ENCODE results near the gene JADE1.

The JADE1 gene

GRCh38 chr4:128841402-128841801 lies 31.9 kb downstream of the JADE1 start:
- no peak for DNase-seq (ENCODE audit: low read depth in 2 of 2)

DNA sequence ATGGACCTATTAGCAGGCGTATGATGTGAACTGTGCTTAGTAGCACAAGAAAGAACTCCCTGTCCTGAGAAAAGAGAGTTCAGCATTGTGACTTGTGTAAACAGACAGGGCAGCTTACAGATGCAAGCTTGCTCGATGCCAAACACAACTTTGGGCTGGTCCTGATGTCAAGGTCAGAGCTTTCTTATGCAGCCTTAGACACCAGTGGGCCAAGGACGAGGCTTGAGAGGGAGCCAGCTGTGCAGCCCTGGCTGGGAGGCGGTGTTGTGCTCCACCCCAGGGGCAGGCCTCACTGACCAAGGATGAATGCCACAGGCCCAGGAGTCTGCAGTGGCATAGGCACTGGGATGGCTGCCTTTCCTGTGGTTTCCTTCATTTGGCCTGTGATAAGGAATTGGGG lies 35.4 kb downstream of the JADE1 start:
- DNase-seq (ENCODE audit: low read depth in 2 of 2), result no peak

DNA sequence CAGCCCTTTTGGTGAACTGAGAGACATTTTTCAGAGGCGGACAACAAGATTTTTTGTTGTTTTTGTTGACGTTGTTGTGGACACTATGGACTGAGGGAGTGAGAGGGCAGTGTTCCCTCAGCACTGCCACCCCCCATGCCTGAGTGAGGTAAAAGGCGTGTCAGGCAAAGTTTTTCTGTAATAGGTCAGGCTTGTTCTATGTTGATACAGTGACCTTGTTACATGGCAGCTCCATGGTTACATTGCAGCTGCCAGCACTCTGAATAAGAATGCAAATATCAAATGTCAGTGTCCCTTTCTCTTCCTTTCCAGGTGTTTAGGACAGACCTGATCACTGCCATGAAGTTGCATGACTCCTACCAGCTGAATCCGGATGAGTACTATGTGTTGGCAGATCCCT lies 36.6 kb downstream of the JADE1 start:
- no peak for DNase-seq (ENCODE audit: low read depth in 2 of 2)

DNA sequence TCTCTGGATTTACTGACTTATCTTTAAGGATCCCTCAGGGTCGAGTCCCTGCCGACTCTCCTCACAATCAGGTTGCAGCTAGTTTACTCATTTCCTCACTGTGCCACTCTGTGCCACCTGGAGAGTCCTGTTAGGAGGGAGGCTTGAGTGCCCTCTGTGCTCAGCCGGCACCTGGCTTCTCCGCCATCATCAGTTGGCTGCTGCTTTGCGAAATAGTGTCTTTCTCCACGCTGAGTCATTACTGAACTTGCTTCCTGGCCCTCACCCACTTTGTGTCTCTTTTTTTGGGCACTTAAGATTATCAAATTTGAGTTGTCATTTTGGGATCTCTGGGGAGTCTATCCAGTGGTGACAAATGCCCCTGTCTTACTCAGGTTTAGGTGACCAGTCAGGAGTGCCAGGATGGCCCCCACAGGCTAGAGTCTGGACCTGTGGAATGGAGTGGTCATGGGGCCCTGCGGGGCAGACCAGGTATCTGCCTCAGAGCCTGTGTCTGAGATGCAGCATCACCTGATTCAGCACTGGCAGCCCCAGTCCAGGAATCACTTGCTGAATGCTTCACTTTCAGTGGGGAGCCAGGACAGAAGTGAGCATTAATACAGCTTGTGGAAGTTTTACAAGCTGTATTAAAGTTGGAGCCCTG lies 37.7 kb downstream of the JADE1 start:
- DNase-seq (ENCODE audit: low read depth in 2 of 2), result no peak

DNA sequence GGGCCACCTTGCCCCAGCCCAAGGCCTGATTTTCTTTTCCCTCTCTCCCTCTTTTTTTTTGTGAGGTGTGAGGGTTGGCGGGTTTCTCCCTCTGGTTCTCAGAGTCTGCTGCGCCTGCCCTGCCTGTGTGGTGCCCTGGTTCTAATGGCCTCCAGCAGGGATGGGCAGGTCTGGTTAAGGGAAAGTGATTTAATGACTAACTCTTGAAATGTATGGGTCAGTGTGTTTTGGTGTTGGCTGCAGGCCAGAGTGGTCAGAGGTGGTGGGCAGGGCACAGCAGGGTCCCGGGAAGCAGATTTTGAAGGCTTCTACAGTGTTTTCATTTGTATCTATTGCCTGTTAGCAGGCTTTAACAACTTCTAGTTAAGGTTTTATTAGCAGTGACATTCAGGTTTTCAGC lies 39.0 kb downstream of the JADE1 start:
- DNase-seq (ENCODE audit: low read depth in 2 of 2), result no peak

- DNase-seq (ENCODE audit: low read depth in 2 of 2), result no peak
These were observed 40.8 kb downstream of the JADE1 start for GRCh38 chr4:128850252-128850651.

DNA sequence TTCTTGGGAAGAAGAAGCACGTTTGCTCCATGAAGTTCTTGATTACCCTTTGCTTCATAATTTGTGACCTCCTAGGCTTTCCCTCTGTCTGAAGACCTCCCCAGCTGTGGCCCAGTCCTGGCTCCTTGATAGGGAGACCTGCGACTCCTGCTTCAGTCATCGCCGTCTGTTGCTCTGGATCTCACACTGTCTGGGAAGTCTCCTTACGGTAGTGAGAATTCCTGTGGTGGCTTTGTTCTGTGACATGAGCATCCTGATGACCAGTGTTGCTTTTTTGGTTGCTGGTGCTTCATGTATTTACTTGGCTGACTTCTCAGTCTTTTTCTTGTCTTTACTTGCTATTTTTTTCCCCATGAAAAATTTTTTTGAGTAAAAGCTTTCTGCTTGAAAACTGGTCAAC lies 44.2 kb downstream of the JADE1 start:
- DNase-seq (ENCODE audit: low read depth in 2 of 2), result no peak

GRCh38 chr4:128854433-128854832 lies 44.9 kb downstream of the JADE1 start:
- no peak for DNase-seq (ENCODE audit: low read depth in 2 of 2)

DNA sequence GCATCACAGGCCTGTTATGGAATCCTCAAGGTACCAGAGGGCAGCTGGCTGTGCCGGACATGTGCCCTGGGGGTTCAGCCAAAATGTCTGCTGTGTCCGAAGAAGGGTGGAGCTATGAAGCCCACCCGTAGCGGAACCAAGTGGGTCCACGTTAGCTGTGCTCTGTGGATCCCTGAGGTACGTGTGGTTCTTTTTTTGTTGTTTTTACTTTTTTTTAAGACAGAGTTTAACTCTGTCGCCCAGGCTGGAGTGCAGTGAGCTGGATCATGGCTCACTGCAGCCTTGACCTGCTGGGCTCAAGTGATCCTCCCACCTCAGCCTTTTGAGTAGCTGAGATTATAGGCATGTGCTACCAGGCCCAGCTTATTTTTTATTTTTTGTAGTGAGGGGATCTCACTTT lies 46.1 kb downstream of the JADE1 start:
- no peak for DNase-seq (ENCODE audit: low read depth in 2 of 2)

- no peak for DNase-seq (ENCODE audit: low read depth in 2 of 2)
These were observed 46.7 kb downstream of the JADE1 start for GRCh38 chr4:128856246-128856645.

GRCh38 chr4:128858879-128859671 lies 49.6 kb downstream of the JADE1 start:
- DNase-seq (ENCODE audit: low read depth in 2 of 2), result no peak

GRCh38 chr4:128859887-128860677 lies 50.6 kb downstream of the JADE1 start:
- DNase-seq (ENCODE audit: low read depth in 2 of 2), result no peak

DNA sequence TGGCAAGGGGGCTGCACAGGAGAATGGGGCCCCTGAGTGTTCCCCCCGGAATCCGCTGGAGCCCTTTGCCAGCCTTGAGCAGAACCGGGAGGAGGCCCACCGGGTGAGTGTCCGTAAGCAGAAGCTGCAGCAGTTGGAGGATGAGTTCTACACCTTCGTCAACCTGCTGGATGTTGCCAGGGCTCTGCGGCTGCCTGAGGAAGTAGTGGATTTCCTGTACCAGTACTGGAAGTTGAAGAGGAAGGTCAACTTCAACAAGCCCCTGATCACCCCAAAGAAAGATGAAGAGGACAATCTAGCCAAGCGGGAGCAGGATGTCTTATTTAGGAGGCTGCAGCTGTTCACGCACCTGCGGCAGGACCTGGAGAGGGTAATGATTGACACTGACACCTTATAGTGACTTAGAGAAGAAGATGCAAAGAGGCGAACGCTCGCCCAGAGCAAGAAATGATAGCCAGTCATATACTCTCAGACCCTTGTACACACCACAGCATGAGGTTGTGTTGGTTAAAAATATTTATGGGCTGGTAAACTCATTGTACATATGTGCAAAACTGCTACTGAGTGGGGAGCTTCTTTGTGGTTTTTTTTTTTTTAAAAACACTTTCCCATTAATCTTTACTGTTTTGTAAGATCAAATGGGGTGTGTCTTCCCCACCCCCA lies 52.5 kb downstream of the JADE1 start:
- DNase-seq (ENCODE audit: low read depth in 2 of 2), result no peak

GRCh38 chr4:128862608-128863311 lies 53.3 kb downstream of the JADE1 start:
- DNase-seq (ENCODE audit: low read depth in 2 of 2), result peak; percentile 22 to 33

DNA sequence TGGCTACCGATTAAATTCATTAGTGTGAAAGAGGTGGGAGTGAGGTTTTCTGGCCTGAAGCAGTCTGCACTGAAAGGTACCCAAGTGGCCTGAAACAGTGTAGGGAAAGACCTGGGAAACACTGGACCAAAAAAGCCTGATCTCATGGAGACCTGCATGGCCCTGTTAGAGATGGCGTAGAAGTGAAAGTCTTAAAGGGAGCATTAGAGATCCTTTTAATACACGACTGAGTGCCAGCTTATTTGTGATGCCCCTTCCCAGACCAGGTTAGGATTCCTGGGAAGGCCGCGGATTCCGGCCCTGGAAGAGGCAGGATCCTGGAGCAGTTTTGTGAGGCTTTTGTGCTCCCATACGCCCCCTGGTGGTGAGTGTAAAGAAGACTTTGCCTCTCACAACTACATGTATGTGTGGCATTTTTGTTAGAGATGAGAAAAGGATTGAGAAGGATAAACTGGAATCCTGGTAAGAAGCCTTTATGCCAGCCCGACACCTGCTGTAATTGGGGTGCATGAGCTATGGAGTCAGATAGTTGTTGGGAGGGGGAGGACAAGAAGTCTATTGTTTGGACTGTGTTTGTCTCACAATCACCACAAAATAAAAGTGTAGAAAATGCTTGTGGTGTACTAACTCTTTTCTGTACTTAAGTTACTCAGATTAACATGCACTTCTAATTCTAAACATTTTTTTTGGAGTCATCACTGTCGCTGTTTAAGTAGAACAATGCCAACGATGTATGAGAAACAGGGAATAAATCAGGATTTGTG lies 54.0 kb downstream of the JADE1 start:
- DNase-seq (ENCODE audit: low read depth in 2 of 2), result peak; percentile 22 to 36

DNA sequence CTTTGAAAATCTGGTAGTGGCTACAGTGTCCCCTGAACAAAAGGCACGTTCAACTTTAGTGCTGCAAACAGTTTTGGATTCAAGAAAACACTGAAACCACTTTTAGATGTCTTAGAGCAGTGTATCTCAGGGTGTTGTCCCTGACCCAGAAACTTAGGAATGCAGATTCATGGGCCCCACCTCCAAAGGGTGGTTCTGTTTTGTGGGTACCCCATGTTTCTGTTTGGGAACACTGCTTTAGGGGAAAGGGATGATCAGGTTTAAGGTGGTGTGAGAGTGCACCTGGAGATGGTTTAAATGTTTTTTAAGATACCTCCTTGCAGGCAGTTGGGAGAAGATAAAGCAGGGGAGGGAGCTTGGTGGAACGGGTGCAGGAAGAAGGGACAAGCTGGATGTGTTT lies 55.6 kb downstream of the JADE1 start:
- DNase-seq (ENCODE audit: low read depth in 2 of 2), result no peak

DNA sequence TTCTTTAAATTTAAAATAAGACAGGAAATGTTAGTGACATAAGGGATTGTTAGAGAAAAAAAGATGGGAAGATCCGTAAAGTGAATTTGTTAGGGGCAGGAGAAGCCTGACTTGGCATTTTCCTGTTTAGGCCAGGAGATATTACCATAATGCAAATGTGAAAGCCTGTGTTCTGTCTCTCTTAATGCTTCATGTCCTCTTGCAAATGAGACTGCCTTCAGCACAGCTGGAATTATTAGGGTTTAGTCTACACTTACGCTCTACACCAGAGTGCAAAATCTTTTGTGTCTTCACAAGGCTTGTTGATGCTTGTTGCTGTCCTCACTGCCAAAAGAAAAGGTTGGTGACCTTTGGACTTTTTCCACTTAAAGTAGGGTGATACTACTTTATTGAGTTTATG lies 56.8 kb downstream of the JADE1 start:
- no peak for DNase-seq (ENCODE audit: low read depth in 2 of 2)

DNA sequence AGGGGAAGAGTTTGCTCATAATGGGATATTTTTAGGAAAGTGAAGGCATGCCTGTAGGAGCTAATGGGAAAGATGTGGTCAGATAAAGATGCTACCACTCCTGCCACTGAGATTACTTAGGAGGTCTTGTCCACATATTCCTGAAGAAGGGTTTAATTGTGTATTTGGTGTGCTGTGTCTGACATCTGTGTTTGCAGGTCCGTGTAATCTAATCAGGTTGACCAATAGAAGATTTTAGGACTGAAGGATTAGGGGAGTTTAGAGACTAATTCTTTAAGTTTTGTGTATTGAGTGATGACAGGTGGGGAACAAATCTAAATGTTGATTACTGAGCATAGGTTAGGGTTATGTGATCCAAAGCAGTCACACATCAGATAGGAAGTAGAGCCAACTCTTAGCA lies 57.2 kb downstream of the JADE1 start:
- no peak for DNase-seq (ENCODE audit: low read depth in 2 of 2)

DNA sequence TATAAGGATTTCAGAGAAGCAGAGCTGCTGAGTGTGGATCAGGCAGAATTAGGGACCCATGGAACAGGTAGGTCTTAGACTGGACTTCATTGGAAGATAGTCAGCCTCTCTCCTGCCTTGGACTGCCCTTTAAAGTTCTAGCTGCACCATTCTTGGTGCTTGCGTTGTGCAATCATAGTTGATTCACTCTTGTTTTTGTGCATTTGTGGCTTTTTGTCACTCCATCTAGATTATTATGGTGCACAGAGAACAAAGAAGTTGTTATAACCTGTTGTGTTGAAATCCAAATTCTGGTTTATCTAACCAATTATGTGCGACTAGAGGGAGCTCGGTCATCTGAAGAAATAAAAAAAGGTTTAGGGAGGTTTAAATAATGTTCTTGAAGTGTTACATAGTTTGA lies 59.3 kb downstream of the JADE1 start:
- DNase-seq (ENCODE audit: low read depth in 2 of 2), result no peak

DNA sequence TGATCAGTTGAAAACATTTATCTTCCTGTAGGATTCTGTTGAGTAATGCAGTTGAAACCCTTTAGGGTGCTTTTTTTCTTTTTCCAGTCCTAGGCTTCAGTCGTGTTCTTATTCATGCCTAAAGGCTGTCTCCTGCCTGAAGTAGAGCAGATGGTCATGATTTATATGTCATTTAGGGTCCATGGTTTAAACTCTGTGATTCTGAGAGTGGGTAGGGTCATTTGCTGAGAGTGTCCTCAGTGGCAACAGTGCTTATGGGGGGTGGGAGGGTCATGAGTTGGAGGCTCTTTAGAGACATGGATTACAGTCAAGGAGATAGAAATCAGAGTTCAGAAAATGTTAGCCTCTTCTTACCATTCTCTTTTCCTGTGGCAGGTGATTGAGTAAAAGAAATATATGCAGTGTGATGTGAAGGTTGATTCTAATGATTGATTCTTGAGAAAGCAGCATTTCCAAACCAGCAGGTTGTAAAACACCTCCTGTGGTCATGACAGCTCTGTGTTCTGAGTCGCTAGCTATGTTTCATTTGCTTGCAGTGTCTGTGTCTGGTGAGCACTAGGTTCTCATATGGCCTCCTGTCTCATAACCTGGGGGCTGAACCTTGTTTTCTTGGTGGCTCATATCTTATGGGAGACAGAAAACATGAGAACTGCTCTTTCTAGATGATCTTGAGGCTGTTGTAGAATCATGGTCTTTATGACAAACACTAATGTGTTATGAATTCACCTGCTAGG lies 60.4 kb downstream of the JADE1 start:
- no peak for DNase-seq (ENCODE audit: low read depth in 2 of 2)

Measured in activated CD8-positive, alpha-beta memory T cell treated with anti-CD3 and anti-CD28 coated beads for 4 hours (primary cell).